ENCODE data around the gene DERL3.

Gene DERL3

GRCh38 chr22:23804781-23805291, 34.0 kb downstream of the DERL3 start:
- peak in 3 of 56 donors; percentile 15 to 25 (median 23) for DNase-seq

GRCh38 chr22:23803001-23803819, 35.6 kb downstream of the DERL3 start:
- DNase-seq: no peak

GRCh38 chr22:23801886-23802377, 36.9 kb downstream of the DERL3 start:
- DNase-seq: no peak

GRCh38 chr22:23801238-23801821, 37.5 kb downstream of the DERL3 start:
- DNase-seq: no peak

GRCh38 chr22:23800297-23801237, 38.2 kb downstream of the DERL3 start:
- no peak for DNase-seq

GRCh38 chr22:23796461-23796860, 42.3 kb downstream of the DERL3 start:
- DNase-seq: no peak

- no peak for DNase-seq
Observed at GRCh38 chr22:23793326-23793725, 45.5 kb downstream of the DERL3 start.

- DNase-seq: no peak
Observed at GRCh38 chr22:23791738-23792645, 46.8 kb downstream of the DERL3 start.

GRCh38 chr22:23790819-23791737, 47.7 kb downstream of the DERL3 start:
- DNase-seq: no peak

- DNase-seq: peak in 7 of 56 donors; percentile 9 to 37 (median 20)
Observed at GRCh38 chr22:23789638-23790037, 49.2 kb downstream of the DERL3 start.

- no peak for DNase-seq
Observed at GRCh38 chr22:23789121-23789520, 49.7 kb downstream of the DERL3 start.

- DNase-seq: no peak
Observed at GRCh38 chr22:23787910-23788309, 50.9 kb downstream of the DERL3 start.

- DNase-seq: no peak
Observed at GRCh38 chr22:23787600-23787896, 51.3 kb downstream of the DERL3 start.

GRCh38 chr22:23786752-23787599, 51.8 kb downstream of the DERL3 start, which contains the start of gene SMARCB1:
SMARCB1 (plus strand) TSS chr22:23786966; CDS start chr22:23787170, 204 bp downstream.
- peak in 52 of 56 donors; percentile 27 to 88 (median 68) for DNase-seq

- DNase-seq: no peak
Observed at GRCh38 chr22:23786261-23786710, 52.5 kb downstream of the DERL3 start.
